A673 (cell line): Measurements from ENCODE around the gene TEAD1. TPM values are rescaled to one million over a fixed set of nuclear protein-coding genes. Genes with fewer than 3 reads are reported as not detected.

ENCODE experiments used
- BruUV-seq: library from RNA; stranded (reverse); fragments of 400-500 nt; replicated peaks from 2 replicates; lab custom pipeline; 2021; lab: Mats Ljungman, UMichigan
- CTCF ChIA-PET: fragments of 300-600 bp; sonication (Branson Sonifier 250); formaldehyde crosslinking; loops from one replicate; lab custom pipeline; 2022; ENCODE audit warnings: antibody characterized with exemption; lab: Charles Lee
- POLR2A ChIA-PET: fragments of 300-600 bp; sonication (Branson Sonifier 250); formaldehyde crosslinking; loops from one replicate; lab custom pipeline; 2022; ENCODE audit warnings: antibody characterized with exemption; ENCODE audit not compliant: low non-redundant PET; lab: Charles Lee
- DNase-seq: peaks from one replicate; pipeline ENCODE4 v3.0.0-alpha.2; 2015; ENCODE audit warnings: low spot score
- H3K27ac ChIP-seq: fragments of 200-600 bp; sonication (generic); 2 replicates; pipeline ENCODE4 v1.5.1; 2016; ENCODE audit warnings: mixed run types, low read depth, mild to moderate bottlenecking, mixed read lengths, antibody characterized with exemption, low read length; ENCODE audit not compliant: poor library complexity, severe bottlenecking
- H3K27me3 ChIP-seq: fragments of 200-600 bp; sonication (generic); replicated peaks from 2 replicates; pipeline ENCODE4 v1.6.1; 2017; ENCODE audit warnings: mixed run types, low read depth, mild to moderate bottlenecking, mixed read lengths, antibody characterized with exemption, low read length; ENCODE audit not compliant: insufficient read depth, poor library complexity
- H3K36me3 ChIP-seq: fragments of 200-600 bp; sonication (generic); 2 replicates; pipeline ENCODE4 v1.6.1; 2016; ENCODE audit warnings: mixed run types, mild to moderate bottlenecking, mixed read lengths, antibody characterized with exemption, low read length; ENCODE audit not compliant: insufficient read depth, poor library complexity, severe bottlenecking
- H3K4me1 ChIP-seq: fragments of 200-600 bp; sonication (generic); 2 replicates; pipeline ENCODE4 v1.6.1; 2017; ENCODE audit warnings: mixed run types, mild to moderate bottlenecking, mixed read lengths, antibody characterized with exemption, low read length; ENCODE audit not compliant: insufficient read depth, poor library complexity, severe bottlenecking
- H3K4me3 ChIP-seq: fragments of 200-600 bp; sonication (generic); 2 replicates; pipeline ENCODE4 v1.5.1; 2016; ENCODE audit warnings: low read depth, mixed run types, mild to moderate bottlenecking, mixed read lengths, low read length; ENCODE audit not compliant: poor library complexity, severe bottlenecking
- H3K9me3 ChIP-seq: fragments of 200-600 bp; sonication (generic); 2 replicates; pipeline ENCODE4 v1.6.1; 2016; ENCODE audit warnings: mixed run types, low read depth, mild to moderate bottlenecking, mixed read lengths, antibody characterized with exemption, low read length; ENCODE audit not compliant: poor library complexity, severe bottlenecking
- CTCF ChIP-seq: fragments of 300-800, 200-600 bp; sonication (generic); conservative IDR thresholded peaks from 2 replicates; pipeline ENCODE4 v1.5.1; 2017; ENCODE audit warnings: low read depth, mild to moderate bottlenecking, antibody characterized with exemption, low read length, moderate library complexity, mixed read lengths
- EZH2 ChIP-seq: fragments of 200-600 bp; sonication (generic); IDR thresholded peaks from 2 replicates; pipeline ENCODE4 v1.6.1; 2017; ENCODE audit warnings: borderline replicate concordance, low read depth, mild to moderate bottlenecking, mixed read lengths, antibody characterized with exemption, low read length; ENCODE audit not compliant: poor library complexity, severe bottlenecking
- intact Hi-C: fragments of 100-400 bp; cut with micrococcal nuclease; formaldehyde crosslinking; loops from one replicate; pipeline ENCODE4 v1.10.0; 2022; ENCODE audit not compliant: unreplicated experiment
- total RNA-seq: library from RNA; stranded (reverse); gene quantifications from 2 replicates; pipeline ENCODE4 v1.2.3, GENCODE V29; 2021

The TEAD1 gene
- total RNA-seq, 1 experiment from 2014 or later, result 81.8 TPM

GRCh38 chr11:12811861-12812260, 137.6 kb downstream of the TEAD1 start:
- H3K9me3 ChIP-seq, result no peaks in the 10 kb centered on the region
- intact Hi-C loops, result loop anchor here (10.0 kb wide), 1 partner anchor 137 kb away; the partner anchor contains the start of gene TEAD1
- CTCF ChIA-PET, result no interaction called here
- H3K36me3 ChIP-seq, result no peaks in the 10 kb centered on the region
- no peak overlapping the region for H3K4me3 ChIP-seq
- POLR2A ChIA-PET, result no interaction called here
- no peak for DNase-seq
- no peak overlapping the region for H3K27ac ChIP-seq
- H3K4me1 ChIP-seq, result peaks cover 41% of the 10 kb centered on the region
- no peaks in the 10 kb centered on the region for H3K27me3 ChIP-seq
- BruUV-seq, result no TSS peak
- no peak for TF ChIP-seq EZH2
- TF ChIP-seq CTCF, result no peak

DNA sequence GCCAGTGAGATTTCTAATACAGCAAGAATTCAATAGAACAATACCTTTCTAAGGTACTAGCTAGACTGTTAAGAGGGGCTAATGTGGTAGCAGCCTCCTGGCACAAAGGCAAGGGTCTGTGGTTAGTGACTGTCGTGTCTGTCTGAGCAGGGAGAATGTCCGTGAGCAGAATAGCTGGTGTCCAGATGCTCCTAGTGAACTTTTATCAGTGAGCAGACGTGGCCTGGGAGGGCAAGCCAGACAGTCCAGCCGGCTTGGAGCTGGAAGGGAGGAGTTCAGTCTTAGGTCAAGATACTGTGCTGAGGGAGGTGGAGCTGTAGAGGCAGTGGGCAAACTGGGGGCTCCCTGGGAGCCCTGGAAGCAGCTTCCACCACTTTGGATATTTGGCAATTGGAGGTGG, 138.6 kb downstream of the TEAD1 start:
- POLR2A ChIA-PET, result no interaction called here
- BruUV-seq, result no TSS peak
- no peak for DNase-seq
- CTCF ChIA-PET, result no interaction called here
- intact Hi-C loops, result loop anchor here (10.0 kb wide), 1 partner anchor 138 kb away; the partner anchor contains the start of gene TEAD1
- Histone ChIP-seq H3K9me3 (no peaks in the 10 kb centered on the region), H3K36me3 (no peaks in the 10 kb centered on the region), H3K27ac (no peak overlapping the region), H3K4me3 (no peak overlapping the region), H3K27me3 (no peaks in the 10 kb centered on the region), H3K4me1 (peaks cover 46% of the 10 kb centered on the region)
- TF ChIP-seq CTCF (no peak), EZH2 (no peak)

DNA sequence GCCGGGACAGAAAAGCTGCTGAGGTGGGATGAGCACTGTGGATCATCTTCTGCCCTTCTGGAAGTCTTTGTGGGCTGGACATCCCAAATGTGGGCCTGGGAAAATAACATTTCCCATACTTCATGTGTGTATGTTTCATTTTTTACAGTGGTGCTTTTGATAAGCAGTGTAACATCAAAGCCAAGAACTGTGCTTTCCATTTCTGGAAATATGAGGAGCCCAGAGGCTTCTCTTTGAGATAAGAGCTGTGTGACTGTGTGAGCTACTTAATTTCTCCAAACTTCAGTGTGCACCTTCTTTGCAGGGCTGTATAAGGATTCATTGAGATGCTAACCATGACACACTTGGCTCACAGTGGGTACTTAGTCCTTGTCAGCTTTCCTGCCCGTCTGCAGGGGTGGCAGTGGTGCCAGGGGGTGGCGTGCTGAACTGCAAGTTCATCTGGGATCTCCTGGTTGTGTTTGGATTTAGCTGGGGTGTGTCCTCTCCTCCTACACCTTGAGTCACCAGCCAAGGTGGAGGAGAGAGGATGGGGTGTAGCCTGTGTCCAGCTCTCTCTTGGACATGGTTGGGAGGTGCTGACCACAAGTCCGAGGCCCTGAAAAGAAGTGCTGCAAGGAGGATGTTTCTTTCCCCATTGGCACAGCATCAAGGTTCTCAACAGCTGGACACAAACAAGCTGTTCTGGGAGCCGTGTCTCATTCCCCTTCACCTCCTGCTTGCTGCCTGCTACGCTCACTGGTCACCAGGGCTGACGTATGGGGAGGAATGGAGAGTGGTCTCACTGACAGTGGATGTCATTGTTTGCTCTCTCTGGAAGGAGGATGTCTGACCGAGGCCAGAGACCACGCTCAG, 139.4 kb downstream of the TEAD1 start:
- Histone ChIP-seq H3K9me3 (no peaks in the 10 kb centered on the region), H3K36me3 (no peaks in the 10 kb centered on the region), H3K4me1 (peaks cover 54% of the 10 kb centered on the region), H3K27me3 (no peaks in the 10 kb centered on the region), H3K4me3 (no peak overlapping the region), H3K27ac (no peak overlapping the region)
- intact Hi-C loops, result loop anchor here (10.0 kb wide), 1 partner anchor 139 kb away; the partner anchor contains the start of gene TEAD1
- TF ChIP-seq CTCF (no peak), EZH2 (no peak)
- ChIA-PET POLR2A (no interaction called here), CTCF (interaction anchor here (0.6 to 1.5 kb wide), 2 partner anchors 67 to 75 kb away, joined by 3 to 6 read pairs; no protein-coding TSS in a partner anchor)
- no peak for DNase-seq
- no TSS peak for BruUV-seq
